GM10266 (cell line): Measurements from ENCODE around the gene ARHGAP45.

Experiments used
- DNase-seq: peaks from one replicate; pipeline ENCODE4 v3.0.0; 2012; ENCODE audit errors: extremely low spot score
- CTCF ChIP-seq: IDR thresholded peaks from 2 replicates; pipeline ENCODE4 v1.5.1; 2012; ENCODE audit warnings: mild to moderate bottlenecking, low read depth; ENCODE audit not compliant: control insufficient read depth, insufficient read depth; ENCODE audit errors: missing control alignments

ARHGAP45 gene

GRCh38 chr19:1076951-1077350 lies 10.0 kb downstream of the ARHGAP45 start:
- TF ChIP-seq CTCF = no peak

GRCh38 chr19:1079566-1080111 lies 12.7 kb downstream of the ARHGAP45 start:
- TF ChIP-seq CTCF = no peak
- DNase-seq = no peak

More at GRCh38 chr19:1076951-1077350, 10.0 kb downstream of the ARHGAP45 start:
- peak; percentile 96 for DNase-seq

GRCh38 chr19:1080360-1081161 lies 13.6 kb downstream of the ARHGAP45 start:
- DNase-seq = no peak
- no peak for TF ChIP-seq CTCF

- DNase-seq = no peak
- no peak for TF ChIP-seq CTCF
These were observed 14.6 kb downstream of the ARHGAP45 start for GRCh38 chr19:1081301-1082164.

- no peak for TF ChIP-seq CTCF
- DNase-seq = peak; percentile 82
These were observed 15.4 kb downstream of the ARHGAP45 start for GRCh38 chr19:1082165-1082927.

GRCh38 chr19:1082928-1083816 lies 16.2 kb downstream of the ARHGAP45 start:
- DNase-seq = no peak
- TF ChIP-seq CTCF = no peak
